Effector memory CD4-positive, alpha-beta T cell (primary cell): Measurements from ENCODE around the gene STRN3.
"Not testable (repeated sequence)": the region's sequence is repeated elsewhere in the genome, so short reads cannot be mapped to it uniquely, and the experiment has no call there.

Experiments
- DNase-seq, 3 donors: peaks; one replicate each; pipeline ENCODE4 v3.0.0-alpha.2; 2020
- H3K27ac ChIP-seq: 2 replicates; pipeline ENCODE4 v1.7.0; 2013; ENCODE audit warnings: mild to moderate bottlenecking, low read length, moderate library complexity; ENCODE audit not compliant: insufficient read depth, poor library complexity, severe bottlenecking
- H3K27me3 ChIP-seq: replicated peaks from 2 replicates; pipeline ENCODE4 v1.7.0; 2013; ENCODE audit warnings: mild to moderate bottlenecking, low read length; ENCODE audit not compliant: insufficient read depth, control insufficient read depth, poor library complexity, severe bottlenecking
- H3K36me3 ChIP-seq: 2 replicates; pipeline ENCODE4 v1.7.0; 2013; ENCODE audit warnings: mild to moderate bottlenecking, low read length, moderate library complexity; ENCODE audit not compliant: control insufficient read depth, insufficient read depth
- H3K4me1 ChIP-seq: 2 replicates; pipeline ENCODE4 v1.7.0; 2013; ENCODE audit warnings: low read length, mild to moderate bottlenecking; ENCODE audit not compliant: control insufficient read depth, insufficient read depth, poor library complexity, severe bottlenecking
- H3K4me3 ChIP-seq: 2 replicates; pipeline ENCODE4 v1.7.0; 2013; ENCODE audit warnings: low read length, low read depth, mild to moderate bottlenecking; ENCODE audit not compliant: insufficient read depth, poor library complexity, severe bottlenecking
- H3K9me3 ChIP-seq: 2 replicates; pipeline ENCODE4 v1.7.0; 2013; ENCODE audit warnings: mild to moderate bottlenecking, low read length, moderate library complexity; ENCODE audit not compliant: control insufficient read depth

The STRN3 gene

GRCh38 chr14:30962537-30962936 lies 63.6 kb downstream of the STRN3 start:
- not testable (repeated sequence) for DNase-seq, H3K27me3 ChIP-seq, H3K4me3 ChIP-seq, H3K9me3 ChIP-seq, H3K27ac ChIP-seq, H3K36me3 ChIP-seq, H3K4me1 ChIP-seq

- H3K27me3 ChIP-seq: no peaks in the 10 kb centered on the region
- peaks cover under 1% of the 10 kb centered on the region for H3K36me3 ChIP-seq
- DNase-seq: no peak
- H3K27ac ChIP-seq: no peak overlapping the region
- no peaks in the 10 kb centered on the region for H3K4me1 ChIP-seq
- peaks cover 2% of the 10 kb centered on the region for H3K9me3 ChIP-seq
- no peak overlapping the region for H3K4me3 ChIP-seq
These were observed 64.8 kb downstream of the STRN3 start for GRCh38 chr14:30961330-30961729.

GRCh38 chr14:30960216-30960615 lies 66.0 kb downstream of the STRN3 start:
- Histone ChIP-seq H3K27me3 (no peaks in the 10 kb centered on the region), H3K9me3 (no peaks in the 10 kb centered on the region), H3K27ac (no peak overlapping the region), H3K4me3 (no peak overlapping the region), H3K4me1 (no peaks in the 10 kb centered on the region), H3K36me3 (no peaks in the 10 kb centered on the region)
- DNase-seq: no peak

- no peaks in the 10 kb centered on the region for H3K4me1 ChIP-seq
- H3K4me3 ChIP-seq: no peak overlapping the region
- no peak overlapping the region for H3K27ac ChIP-seq
- no peaks in the 10 kb centered on the region for H3K9me3 ChIP-seq
- DNase-seq: no peak
- H3K27me3 ChIP-seq: no peaks in the 10 kb centered on the region
- peaks cover 2% of the 10 kb centered on the region for H3K36me3 ChIP-seq
These were observed 67.4 kb downstream of the STRN3 start for GRCh38 chr14:30958555-30959407.

GRCh38 chr14:30957813-30958370 lies 68.3 kb downstream of the STRN3 start:
- Histone ChIP-seq H3K27ac (no peak overlapping the region), H3K9me3 (no peaks in the 10 kb centered on the region), H3K4me3 (no peak overlapping the region), H3K27me3 (no peaks in the 10 kb centered on the region), H3K4me1 (no peaks in the 10 kb centered on the region), H3K36me3 (peaks cover 6% of the 10 kb centered on the region)
- no peak for DNase-seq

- Histone ChIP-seq H3K4me1 (no peaks in the 10 kb centered on the region), H3K27me3 (no peaks in the 10 kb centered on the region), H3K27ac (no peak overlapping the region), H3K9me3 (no peaks in the 10 kb centered on the region), H3K4me3 (no peak overlapping the region), H3K36me3 (peaks cover 34% of the 10 kb centered on the region)
- no peak for DNase-seq
These were observed 76.5 kb downstream of the STRN3 start for GRCh38 chr14:30949651-30950050.

- no peak overlapping the region for H3K27ac ChIP-seq
- DNase-seq: no peak
- H3K9me3 ChIP-seq: no peaks in the 10 kb centered on the region
- peaks cover 22% of the 10 kb centered on the region for H3K36me3 ChIP-seq
- H3K4me3 ChIP-seq: no peak overlapping the region
- no peaks in the 10 kb centered on the region for H3K4me1 ChIP-seq
- no peaks in the 10 kb centered on the region for H3K27me3 ChIP-seq
These were observed 82.5 kb downstream of the STRN3 start for GRCh38 chr14:30943694-30944093.

GRCh38 chr14:30940886-30941285 lies 85.3 kb downstream of the STRN3 start:
- peaks cover 12% of the 10 kb centered on the region for H3K36me3 ChIP-seq
- H3K4me3 ChIP-seq: no peak overlapping the region

GRCh38 chr14:30938617-30939016 lies 87.6 kb downstream of the STRN3 start:
- no peaks in the 10 kb centered on the region for H3K4me1 ChIP-seq
- H3K9me3 ChIP-seq: no peaks in the 10 kb centered on the region
- H3K27me3 ChIP-seq: no peaks in the 10 kb centered on the region
- H3K27ac ChIP-seq: no peak overlapping the region
- H3K36me3 ChIP-seq: peaks cover 6% of the 10 kb centered on the region
- DNase-seq: no peak
- no peak overlapping the region for H3K4me3 ChIP-seq

More at GRCh38 chr14:30940886-30941285, 85.3 kb downstream of the STRN3 start:
- Histone ChIP-seq H3K4me1 (no peaks in the 10 kb centered on the region), H3K27ac (no peak overlapping the region), H3K9me3 (no peaks in the 10 kb centered on the region), H3K27me3 (no peaks in the 10 kb centered on the region)
- no peak for DNase-seq

GRCh38 chr14:30935445-30935844 lies 90.7 kb downstream of the STRN3 start:
- DNase-seq: no peak
- Histone ChIP-seq H3K4me1 (no peaks in the 10 kb centered on the region), H3K27me3 (no peaks in the 10 kb centered on the region), H3K4me3 (no peak overlapping the region), H3K9me3 (no peaks in the 10 kb centered on the region), H3K36me3 (peaks cover 9% of the 10 kb centered on the region), H3K27ac (no peak overlapping the region)
